H1 (cell line): ENCODE results near the gene EEF2. TPM values are rescaled to one million over a fixed set of nuclear protein-coding genes. Genes with fewer than 3 reads are reported as not detected.
"Not testable (repeated sequence)": the region's sequence is repeated elsewhere in the genome, so short reads cannot be mapped to it uniquely, and the experiment has no call there.

Experiments used
- CTCF ChIA-PET: fragments of 300-600 bp; sonication (Branson Sonifier 250); formaldehyde crosslinking; loops from one replicate; lab custom pipeline; 2021; ENCODE audit not compliant: partially characterized antibody; lab: Charles Lee
- POLR2A ChIA-PET: fragments of 300-600 bp; sonication (Branson Sonifier 250); formaldehyde crosslinking; loops from one replicate; lab custom pipeline; 2021; ENCODE audit warnings: inconsistent platforms; ENCODE audit not compliant: partially characterized antibody; lab: Charles Lee
- DNase-seq, 2 experiments: peaks; one replicate each; pipeline versions ENCODE4 v3.0.0 to v3.0.0-alpha.2; 2010 to 2022; ENCODE audit warnings: low spot score in 2 of 2, low read depth in 1 of 2, mixed read lengths in 1 of 2
- FAIRE-seq: peaks from 2 replicates; lab custom pipeline; 2011; peaks lifted over from hg19 to GRCh38; lab: Jason Lieb, UNC
- H2AFZ ChIP-seq: 2 replicates; pipeline ENCODE4 v1.8.1; 2012; ENCODE audit warnings: low read length, inconsistent platforms
- H2AK5ac ChIP-seq: 2 replicates; pipeline ENCODE4 v1.6.1; 2013; ENCODE audit warnings: low read depth, low read length
- H2BK120ac ChIP-seq: replicated peaks from 2 replicates; pipeline ENCODE3; 2013; ENCODE audit warnings: low read depth, low read length, inconsistent platforms
- H2BK12ac ChIP-seq: 2 replicates; pipeline ENCODE4 v1.6.1; 2013; ENCODE audit warnings: low read depth, low read length
- H2BK15ac ChIP-seq: 2 replicates; pipeline ENCODE4 v1.6.1; 2013; ENCODE audit warnings: low read length
- H2BK20ac ChIP-seq: 2 replicates; pipeline ENCODE4 v1.6.1; 2013; ENCODE audit warnings: low read length
- H2BK5ac ChIP-seq: 2 replicates; pipeline ENCODE4 v1.6.1; 2013; ENCODE audit warnings: low read depth, low read length
- H3K14ac ChIP-seq: 2 replicates; pipeline ENCODE4 v1.6.1; 2013; ENCODE audit warnings: inconsistent platforms; ENCODE audit not compliant: insufficient read length
- H3K18ac ChIP-seq: 2 replicates; pipeline ENCODE4 v1.6.1; 2013; ENCODE audit warnings: low read length; ENCODE audit errors: extremely low read depth
- H3K23ac ChIP-seq: 2 replicates; pipeline ENCODE4 v1.6.1; 2013; ENCODE audit warnings: inconsistent platforms; ENCODE audit not compliant: insufficient read length
- H3K23me2 ChIP-seq: 2 replicates; pipeline ENCODE4 v1.6.1; 2013; ENCODE audit warnings: low read depth, low read length
- H3K27ac ChIP-seq: 2 replicates; pipeline ENCODE4 v1.6.1; 2011; ENCODE audit warnings: low read depth, low read length, inconsistent platforms
- H3K27me3 ChIP-seq, 4 experiments: replicated peaks in 1 of 4; 1 replicate in 1 of 4; 2 replicates in 3 of 4; pipeline versions ENCODE4 v1.6.1 to v1.8.1; 2011 to 2013; ENCODE audit warnings: low read length in 3 of 4, mild to moderate bottlenecking in 3 of 4, inconsistent platforms in 2 of 4, mixed read lengths in 2 of 4, moderate library complexity in 1 of 4; ENCODE audit not compliant: control insufficient read depth in 3 of 4, insufficient read depth in 3 of 4; ENCODE audit errors: extremely low read depth in 1 of 4
- H3K36me3 ChIP-seq, 4 experiments: 2 replicates each; pipeline versions ENCODE4 v1.6.1 to v1.8.1; 2011 to 2013; ENCODE audit warnings: mild to moderate bottlenecking in 4 of 4, low read length in 3 of 4, moderate library complexity in 2 of 4, control low read depth in 1 of 4, inconsistent platforms in 1 of 4; ENCODE audit not compliant: insufficient read depth in 4 of 4, control insufficient read depth in 2 of 4
- H3K4ac ChIP-seq: replicated peaks from 2 replicates; pipeline ENCODE3; 2013; ENCODE audit warnings: low read length, low read depth, mixed read lengths, inconsistent platforms; ENCODE audit not compliant: insufficient read length
- H3K4me1 ChIP-seq, 4 experiments: replicated peaks in 1 of 4; 1 replicate in 1 of 4; 2 replicates in 3 of 4; pipeline versions ENCODE4 v1.6.1 to v1.8.1; 2011 to 2013; ENCODE audit warnings: low read length in 3 of 4, inconsistent platforms in 2 of 4, mixed read lengths in 1 of 4; ENCODE audit not compliant: insufficient read depth in 4 of 4, control insufficient read depth in 3 of 4
- H3K4me2 ChIP-seq, 2 experiments: 2 replicates each; pipeline versions ENCODE4 v1.6.1 to v1.8.1; 2011 to 2013; ENCODE audit warnings: low read depth in 2 of 2, low read length in 2 of 2, control low read depth in 1 of 2, inconsistent platforms in 1 of 2, mild to moderate bottlenecking in 1 of 2; ENCODE audit not compliant: insufficient read depth in 1 of 2
- H3K4me3 ChIP-seq, 4 experiments: fragments of 200-600, 300-600 bp in 1 of 4; sonication (generic), shearing (Covaris generic), sonication (Bioruptor Twin) in 1 of 4; 2 replicates each; pipeline versions ENCODE4 v1.5.1 to v1.8.1; 2011 to 2016; ENCODE audit warnings: low read length in 4 of 4, low read depth in 3 of 4, control low read depth in 2 of 4, inconsistent platforms in 2 of 4, mild to moderate bottlenecking in 2 of 4, mixed read lengths in 1 of 4, moderate library complexity in 1 of 4; ENCODE audit not compliant: insufficient read depth in 2 of 4; ENCODE audit errors: extremely low read depth in 1 of 4
- H3K56ac ChIP-seq: replicated peaks from 2 replicates; pipeline ENCODE3; 2013; ENCODE audit warnings: low read depth, mild to moderate bottlenecking, mixed read lengths, low read length, inconsistent platforms; ENCODE audit not compliant: insufficient read length
- H3K79me1 ChIP-seq: 2 replicates; pipeline ENCODE4 v1.6.1; 2013; ENCODE audit warnings: low read depth, low read length, control low read depth
- H3K79me2 ChIP-seq, 2 experiments: 2 replicates each; pipeline versions ENCODE4 v1.6.1 to v1.8.1; 2012 to 2013; ENCODE audit warnings: low read length in 2 of 2, mild to moderate bottlenecking in 2 of 2, inconsistent platforms in 1 of 2; ENCODE audit not compliant: insufficient read depth in 2 of 2, control insufficient read depth in 1 of 2
- H3K9ac ChIP-seq, 4 experiments: replicated peaks in 1 of 4; 1 replicate in 1 of 4; 2 replicates in 3 of 4; pipeline versions ENCODE4 v1.6.1 to v1.8.1; 2011 to 2013; ENCODE audit warnings: low read depth in 3 of 4, low read length in 3 of 4, control low read depth in 2 of 4, mild to moderate bottlenecking in 2 of 4, moderate library complexity in 2 of 4, inconsistent platforms in 1 of 4; ENCODE audit errors: extremely low read depth in 1 of 4
- H3K9me3 ChIP-seq, 2 experiments: 2 replicates each; pipeline versions ENCODE4 v1.6.1 to v1.8.1; 2012 to 2013; ENCODE audit warnings: mild to moderate bottlenecking in 2 of 2, moderate library complexity in 2 of 2, control low read depth in 1 of 2, inconsistent platforms in 1 of 2, low read depth in 1 of 2, low read length in 1 of 2, mixed read lengths in 1 of 2; ENCODE audit not compliant: insufficient read depth in 2 of 2
- H4K20me1 ChIP-seq, 2 experiments: replicated peaks in 1 of 2; 2 replicates each; pipeline versions ENCODE3 to v1.8.1; 2011 to 2013; ENCODE audit warnings: inconsistent platforms in 2 of 2, low read length in 2 of 2, mild to moderate bottlenecking in 1 of 2; ENCODE audit not compliant: insufficient read depth in 2 of 2, control insufficient read depth in 1 of 2
- H4K5ac ChIP-seq: 2 replicates; pipeline ENCODE4 v1.6.1; 2013; ENCODE audit warnings: low read length, low read depth, mixed read lengths, inconsistent platforms; ENCODE audit not compliant: insufficient read length
- H4K8ac ChIP-seq: 2 replicates; pipeline ENCODE4 v1.8.0; 2013; ENCODE audit warnings: mild to moderate bottlenecking, moderate library complexity, low read length, inconsistent platforms; ENCODE audit not compliant: insufficient read depth; ENCODE audit errors: extremely low read depth
- H4K91ac ChIP-seq: replicated peaks from 2 replicates; pipeline ENCODE3; 2013; ENCODE audit warnings: low read length, mixed read lengths, inconsistent platforms; ENCODE audit not compliant: insufficient read length
- CHD1 ChIP-seq: IDR thresholded peaks from 2 replicates; pipeline ENCODE4 v1.6.1; 2012; ENCODE audit warnings: low read depth, low read length, improper control_type of control experiment
- RNF2 ChIP-seq: fragments of 200-900, 300-1000 bp; sonication (generic); IDR thresholded peaks from 2 replicates; pipeline ENCODE4 v1.7.1; 2016; ENCODE audit warnings: borderline replicate concordance, low read depth, mild to moderate bottlenecking, antibody characterized with exemption, low read length; ENCODE audit not compliant: poor library complexity, severe bottlenecking; ENCODE audit errors: missing control alignments
- SP1 ChIP-seq: IDR thresholded peaks from 2 replicates; pipeline ENCODE4 v1.6.1; 2011; ENCODE audit warnings: low read depth, low read length
- WGBS, 2 experiments: shearing (Covaris generic) in 1 of 2; methylation state at CpG; one replicate each; pipeline versions ENCODE4 v1.1.6 to v1.1.7; 2013 to 2015; ENCODE audit warnings: low lambda C conversion rate in 2 of 2, mixed read lengths in 2 of 2, inconsistent platforms in 1 of 2, low coverage in 1 of 2, missing lambda C conversion rate in 1 of 2; ENCODE audit not compliant: insufficient replicate concordance in 2 of 2, insufficient coverage in 1 of 2, insufficient read length in 1 of 2; ENCODE audit errors: extremely low coverage in 1 of 2, missing lambda C conversion rate in 1 of 2; 5-methylcytosine and 5-hydroxymethylcytosine counted together
- polyA plus RNA-seq, 7 experiments: library from polyadenylated mRNA; depleted of rRNA in 3 of 7; stranded (reverse) in 5 of 7; unstranded in 2 of 7; fragments of >200 nt in 5 of 7; fragments of 200-250 nt in 2 of 7; gene quantifications; 1 replicate in 5 of 7; 2 replicates in 1 of 7; 4 replicates in 1 of 7; pipeline versions ENCODE4 v1.2.1 to v1.2.3, GENCODE V29; 2011 to 2013; ENCODE audit warnings: missing spikeins in 2 of 7, mixed read lengths in 2 of 7
- total RNA-seq: library from RNA; stranded (reverse); fragmentation: NEBNext Ultra II Directional; extraction: Animal tissue kit (Norgen Biotek cat#: 25700); gene quantifications from 2 replicates; pipeline ENCODE4 v1.2.1, GENCODE V29; 2021

EEF2 gene
- total and polyA plus RNA-seq, 2 of the 8 experiments (the other 6 are each of a cell fraction or from before 2014, with no cell fraction given), result 1,554 to 3,380 TPM

DNA sequence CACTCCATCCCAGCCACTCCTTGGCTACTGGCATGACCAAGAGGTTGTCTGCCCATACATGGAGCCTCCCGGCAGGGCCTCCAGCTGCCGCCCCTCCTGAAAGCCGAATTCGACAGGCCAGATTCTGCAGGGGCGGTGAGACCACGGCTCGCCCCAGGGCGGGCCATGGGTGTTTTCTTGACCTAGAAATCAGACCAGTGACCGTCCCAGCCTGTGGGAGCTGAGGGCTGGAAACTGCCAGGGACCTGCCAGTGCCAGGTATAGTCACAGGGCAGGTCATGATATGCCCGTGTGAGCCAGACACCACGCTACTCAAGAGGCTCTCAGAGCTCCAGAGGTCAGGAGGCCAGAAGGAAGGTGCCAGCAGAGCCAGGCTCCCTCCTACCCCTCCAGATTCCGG lies 31.2 kb downstream of the EEF2 start (continued):
- TF ChIP-seq RNF2 (no peak), CHD1 (no peak), SP1 (no peak)

DNA sequence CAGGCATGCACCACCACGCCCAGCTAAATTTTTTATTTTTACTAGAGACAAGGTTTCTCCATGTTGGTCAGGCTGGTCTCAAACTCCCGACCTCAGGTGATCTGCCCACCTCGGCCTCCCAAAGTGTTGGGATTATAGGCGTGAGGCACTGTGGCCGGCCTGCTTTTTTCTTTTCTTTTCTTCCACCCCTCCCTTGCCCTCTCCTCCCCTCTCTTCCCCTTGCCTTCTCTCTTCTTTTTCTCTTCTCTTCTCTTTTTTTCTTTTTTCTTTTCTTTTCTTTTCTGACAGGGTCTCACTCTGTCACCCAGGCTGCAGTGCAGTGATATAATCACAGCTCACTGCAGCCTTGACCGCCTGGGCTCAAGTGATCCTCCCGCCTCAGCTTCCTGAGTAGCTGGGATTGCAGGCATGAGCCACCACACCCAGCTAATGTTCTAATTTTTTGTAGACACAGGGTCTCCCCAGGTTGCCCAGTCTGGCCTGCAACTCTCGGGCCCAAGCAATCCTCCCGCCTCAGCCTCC lies 32.4 kb downstream of the EEF2 start:
- H4K20me1 ChIP-seq, result not testable (repeated sequence)
- CTCF ChIA-PET, result interaction anchor here (1.0 kb wide), 1 partner anchor 53 kb away, joined by 4 read pairs; no protein-coding TSS in a partner anchor

More for the DNA sequence above, 32.4 kb downstream of the EEF2 start:
- not testable (repeated sequence) for H3K4ac ChIP-seq, H3K4me2 ChIP-seq, DNase-seq, H3K18ac ChIP-seq, H3K27me3 ChIP-seq, H2AK5ac ChIP-seq, H3K9me3 ChIP-seq, H3K79me2 ChIP-seq, H3K14ac ChIP-seq, H4K5ac ChIP-seq, H3K23ac ChIP-seq, H2BK20ac ChIP-seq, H2BK120ac ChIP-seq, H3K23me2 ChIP-seq, H3K56ac ChIP-seq, H3K9ac ChIP-seq, H3K4me3 ChIP-seq, FAIRE-seq, H4K8ac ChIP-seq, H3K27ac ChIP-seq, H4K91ac ChIP-seq, H2BK12ac ChIP-seq, H3K79me1 ChIP-seq, H3K36me3 ChIP-seq, H2AFZ ChIP-seq, H3K4me1 ChIP-seq, H2BK15ac ChIP-seq, H2BK5ac ChIP-seq
- POLR2A ChIA-PET, result interaction anchor here (0.6 to 24.8 kb wide), 9 partner anchors 11 to 172 kb away, joined by 3 to 870 read pairs (median 5); partner anchors contain the start of genes ATCAY, DAPK3, EEF2 and NMRK2
- 95% methylated on average over 8 of the region's 9 CpGs; no CpG with 5 or more reads in 1 of the 2 experiments for WGBS, 2 experiments
